ENCODE measurements around the gene PACSIN2.
"Not testable (repeated sequence)": the region's sequence is repeated elsewhere in the genome, so short reads cannot be mapped to it uniquely, and the experiment has no call there.

Gene PACSIN2

GRCh38 chr22:42976217-42976933 is 38.6 kb downstream of the PACSIN2 start:
- Histone ChIP-seq H3K27me3 (ENCODE audit: control insufficient read depth, insufficient read depth, low read length) (no peaks in the 10 kb centered on the region), H3K79me2 (peaks cover 4% of the 10 kb centered on the region), H3K36me3 (ENCODE audit: control insufficient read depth, insufficient read depth, low read length) (no peaks in the 10 kb centered on the region), H3K27ac (no peak overlapping the region), H3K9ac (no peak overlapping the region), H3K4me1 (no peaks in the 10 kb centered on the region), H3K9me3 (ENCODE audit: control insufficient read depth, low read length) (no peaks in the 10 kb centered on the region), H3K4me3 (ENCODE audit: low read depth, low read length) (no peak overlapping the region), H2AFZ (no peak overlapping the region), H3K4me2 (ENCODE audit: low read length) (no peak overlapping the region)
- TF ChIP-seq CTCF (IDR thresholded peaks at IDR 0.05): no peak

DNA sequence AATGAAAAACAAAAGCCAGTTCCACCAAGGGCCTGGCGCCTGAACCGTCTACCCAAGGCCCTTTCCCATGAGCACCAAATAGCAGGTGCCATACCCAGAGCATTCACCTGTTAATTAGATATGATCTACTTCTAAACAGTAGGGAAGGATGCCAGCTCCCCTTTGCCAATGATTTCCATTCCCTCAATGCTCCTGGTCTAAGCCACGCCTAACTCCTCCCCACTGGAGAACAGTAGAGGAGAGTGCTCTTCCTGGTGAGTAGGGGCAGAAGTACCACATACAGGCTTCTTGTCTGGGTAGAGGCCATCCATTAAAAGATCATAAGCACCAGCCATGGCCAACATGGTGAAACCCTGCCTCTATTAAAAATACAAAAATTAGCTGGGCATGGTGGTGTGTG is 40.7 kb downstream of the PACSIN2 start:
- no peak overlapping the region for H3K27ac ChIP-seq
- H3K79me2 ChIP-seq: peaks cover 4% of the 10 kb centered on the region
- H3K9ac ChIP-seq: no peak overlapping the region
- H3K9me3 ChIP-seq (ENCODE audit: control insufficient read depth, low read length): no peaks in the 10 kb centered on the region
- no peak for TF ChIP-seq CTCF (IDR thresholded peaks at IDR 0.05)
- no peak overlapping the region for H3K4me3 ChIP-seq (ENCODE audit: low read depth, low read length)
- no peaks in the 10 kb centered on the region for H3K4me1 ChIP-seq
- no peak overlapping the region for H3K4me2 ChIP-seq (ENCODE audit: low read length)
- no peak overlapping the region for H2AFZ ChIP-seq
- no peaks in the 10 kb centered on the region for H3K27me3 ChIP-seq (ENCODE audit: control insufficient read depth, insufficient read depth, low read length)
- no peaks in the 10 kb centered on the region for H3K36me3 ChIP-seq (ENCODE audit: control insufficient read depth, insufficient read depth, low read length)

- no peak overlapping the region for H3K9ac ChIP-seq
- no peak overlapping the region for H3K4me2 ChIP-seq (ENCODE audit: low read length)
- TF ChIP-seq CTCF (IDR thresholded peaks at IDR 0.05): no peak
- H3K36me3 ChIP-seq (ENCODE audit: control insufficient read depth, insufficient read depth, low read length): no peaks in the 10 kb centered on the region
- no peak overlapping the region for H2AFZ ChIP-seq
- no peak overlapping the region for H3K27ac ChIP-seq
- H3K4me3 ChIP-seq (ENCODE audit: low read depth, low read length): no peak overlapping the region
- no peaks in the 10 kb centered on the region for H3K9me3 ChIP-seq (ENCODE audit: control insufficient read depth, low read length)
- no peaks in the 10 kb centered on the region for H3K4me1 ChIP-seq
- peaks cover 4% of the 10 kb centered on the region for H3K79me2 ChIP-seq
- no peaks in the 10 kb centered on the region for H3K27me3 ChIP-seq (ENCODE audit: control insufficient read depth, insufficient read depth, low read length)
These were observed 41.4 kb downstream of the PACSIN2 start for GRCh38 chr22:42973536-42973881.

- no peak overlapping the region for H2AFZ ChIP-seq
These were observed 42.1 kb downstream of the PACSIN2 start for GRCh38 chr22:42972649-42973535.

DNA sequence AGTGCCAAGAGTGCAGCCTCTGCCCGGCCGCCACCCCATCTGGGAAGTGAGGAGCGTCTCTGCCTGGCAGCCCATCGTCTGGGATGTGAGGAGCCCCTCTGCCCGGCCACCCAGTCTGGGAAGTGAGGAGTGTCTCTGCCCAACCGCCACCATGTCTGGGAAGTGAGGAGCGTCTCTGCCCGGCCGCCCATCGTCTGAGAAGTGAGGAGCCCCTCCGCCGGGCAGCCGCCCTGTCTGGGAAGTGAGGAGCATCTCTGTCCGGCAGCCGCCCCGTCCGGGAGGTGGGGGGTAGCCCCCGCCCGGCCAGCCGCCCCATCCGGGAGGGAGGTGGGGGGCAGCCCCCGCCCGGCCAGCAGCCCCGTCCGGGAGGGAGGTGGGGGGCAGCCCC is 43.5 kb downstream of the PACSIN2 start:
- H3K27ac ChIP-seq; H3K4me3 ChIP-seq (ENCODE audit: low read depth, low read length); H2AFZ ChIP-seq; H3K9me3 ChIP-seq (ENCODE audit: control insufficient read depth, low read length); H3K79me2 ChIP-seq; H3K36me3 ChIP-seq (ENCODE audit: control insufficient read depth, insufficient read depth, low read length); H3K4me1 ChIP-seq; H3K27me3 ChIP-seq (ENCODE audit: control insufficient read depth, insufficient read depth, low read length); H3K4me2 ChIP-seq (ENCODE audit: low read length); H3K9ac ChIP-seq: not testable (repeated sequence)

More at GRCh38 chr22:42972649-42973535, 42.1 kb downstream of the PACSIN2 start:
- no peaks in the 10 kb centered on the region for H3K27me3 ChIP-seq (ENCODE audit: control insufficient read depth, insufficient read depth, low read length)
- TF ChIP-seq CTCF (IDR thresholded peaks at IDR 0.05): no peak
- H3K4me1 ChIP-seq: no peaks in the 10 kb centered on the region
- H3K36me3 ChIP-seq (ENCODE audit: control insufficient read depth, insufficient read depth, low read length): no peaks in the 10 kb centered on the region
- peaks cover 4% of the 10 kb centered on the region for H3K79me2 ChIP-seq
- H3K4me3 ChIP-seq (ENCODE audit: low read depth, low read length): no peak overlapping the region
- no peak overlapping the region for H3K4me2 ChIP-seq (ENCODE audit: low read length)
- H3K9ac ChIP-seq: no peak overlapping the region
- H3K9me3 ChIP-seq (ENCODE audit: control insufficient read depth, low read length): no peaks in the 10 kb centered on the region
- no peak overlapping the region for H3K27ac ChIP-seq

Data from parathyroid adenoma (tissue), 2 donors.